Endometrial microvascular endothelial cells (primary cell): ENCODE data around the gene MRAS. TPM values are rescaled to one million over a fixed set of nuclear protein-coding genes. Genes with fewer than 3 reads are reported as not detected.
"Not testable (repeated sequence)": the region's sequence is repeated elsewhere in the genome, so short reads cannot be mapped to it uniquely, and the experiment has no call there.

ENCODE experiments used
- in situ Hi-C: cut with HindIII; loops from 2 replicates; pipeline ENCODE4 v1.10.0; 2017; ENCODE audit warnings: low sequenced_read_pairs, low pct_unique_long_range_greater_than_20kb; ENCODE audit errors: inconsistent ontology term
- total RNA-seq: library from RNA; depleted of rRNA; stranded (reverse); fragments of >200 nt; gene quantifications from one replicate; pipeline ENCODE4 v1.2.3, GENCODE V29; 2015; ENCODE audit errors: inconsistent ontology term

Gene MRAS
- total RNA-seq, 1 donor from 2014 or later, result 4.0 TPM

GRCh38 chr3:138401834-138402233, 53.5 kb downstream of the MRAS start:
- in situ Hi-C loops, result no loop called here

- in situ Hi-C loops, result no loop called here
Measured at GRCh38 chr3:138404121-138404520, 55.7 kb downstream of the MRAS start.

GRCh38 chr3:138405001-138405400, 56.6 kb downstream of the MRAS start:
- in situ Hi-C loops, result no loop called here

- in situ Hi-C loops, result no loop called here
Measured at GRCh38 chr3:138405486-138405885, 57.1 kb downstream of the MRAS start.

GRCh38 chr3:138406606-138407005, 58.2 kb downstream of the MRAS start:
- in situ Hi-C loops, result no loop called here

GRCh38 chr3:138407236-138407907, 59.0 kb downstream of the MRAS start:
- in situ Hi-C loops, result no loop called here

GRCh38 chr3:138408751-138409570, 60.6 kb downstream of the MRAS start:
- in situ Hi-C loops, result no loop called here

GRCh38 chr3:138412821-138413551, 64.6 kb downstream of the MRAS start:
- in situ Hi-C loops, result no loop called here

GRCh38 chr3:138416236-138416635, 67.9 kb downstream of the MRAS start:
- in situ Hi-C loops, result not testable (repeated sequence)

GRCh38 chr3:138417559-138417982, 69.2 kb downstream of the MRAS start:
- in situ Hi-C loops, result no loop called here

GRCh38 chr3:138418601-138419206, 70.3 kb downstream of the MRAS start:
- in situ Hi-C loops, result no loop called here

GRCh38 chr3:138423316-138423715, 74.9 kb downstream of the MRAS start:
- in situ Hi-C loops, result no loop called here

- in situ Hi-C loops, result no loop called here
Measured at GRCh38 chr3:138424323-138424722, 75.9 kb downstream of the MRAS start.

- in situ Hi-C loops, result no loop called here
Measured at GRCh38 chr3:138426211-138426610, 77.8 kb downstream of the MRAS start.

GRCh38 chr3:138426754-138427153, 78.4 kb downstream of the MRAS start:
- in situ Hi-C loops, result not testable (repeated sequence)

GRCh38 chr3:138429665-138430064, 81.3 kb downstream of the MRAS start:
- in situ Hi-C loops, result no loop called here

- in situ Hi-C loops, result no loop called here
Measured at GRCh38 chr3:138432576-138433240, 84.3 kb downstream of the MRAS start.

- in situ Hi-C loops, result no loop called here
Measured at GRCh38 chr3:138433892-138434275, 85.5 kb downstream of the MRAS start.
